HEK293T (cell line): Measurements from ENCODE around the gene BEAN1.

Experiments used
- ARNT ChIP-seq: fragments of 450-650 bp; IDR thresholded peaks from 2 replicates; pipeline ENCODE4 v1.6.1; 2017; ENCODE audit warnings: mild to moderate bottlenecking
- BHLHE40 ChIP-seq: fragments of 450-650 bp; IDR thresholded peaks from 2 replicates; pipeline ENCODE4 v1.6.1; 2016; ENCODE audit warnings: mild to moderate bottlenecking, moderate library complexity, borderline replicate concordance
- CTBP1 ChIP-seq: fragments of 450-650 bp; IDR thresholded peaks from 2 replicates; pipeline ENCODE4 v1.6.1; 2016; ENCODE audit warnings: borderline replicate concordance
- ELF4 ChIP-seq: fragments of 450-650 bp; IDR thresholded peaks from 2 replicates; pipeline ENCODE4 v1.6.1; 2017; ENCODE audit warnings: antibody characterized with exemption
- FOXA1 ChIP-seq: fragments of 450-650 bp; IDR thresholded peaks from 2 replicates; pipeline ENCODE4 v1.6.1; 2016; ENCODE audit warnings: mild to moderate bottlenecking
- FOXK2 ChIP-seq: fragments of 450-650 bp; IDR thresholded peaks from 2 replicates; pipeline ENCODE4 v1.6.1; 2016; ENCODE audit warnings: mild to moderate bottlenecking
- FOXM1 ChIP-seq: fragments of 450-650 bp; IDR thresholded peaks from 2 replicates; pipeline ENCODE4 v1.6.1; 2017; ENCODE audit warnings: mild to moderate bottlenecking, borderline replicate concordance
- HDGF ChIP-seq: fragments of 450-650 bp; IDR thresholded peaks from 2 replicates; pipeline ENCODE4 v1.6.1; 2017; ENCODE audit warnings: antibody characterized with exemption, borderline replicate concordance
- NFRKB ChIP-seq: fragments of 450-650 bp; IDR thresholded peaks from 2 replicates; pipeline ENCODE4 v1.6.1; 2016; ENCODE audit warnings: mild to moderate bottlenecking, moderate library complexity
- SP1 ChIP-seq: fragments of 450-650 bp; IDR thresholded peaks from 2 replicates; pipeline ENCODE4 v1.6.1; 2017
- SUZ12 ChIP-seq: fragments of 450-650 bp; IDR thresholded peaks from 2 replicates; pipeline ENCODE4 v1.6.1; 2016; ENCODE audit warnings: mild to moderate bottlenecking
- ZNF384 ChIP-seq: fragments of 450-650 bp; IDR thresholded peaks from 2 replicates; pipeline ENCODE4 v1.6.1; 2016
- TF ChIP-seq, protein P1 (sequence below): fragments of 450-650 bp; IDR thresholded peaks from 2 replicates; pipeline ENCODE4 v1.6.1; 2016

DNA sequence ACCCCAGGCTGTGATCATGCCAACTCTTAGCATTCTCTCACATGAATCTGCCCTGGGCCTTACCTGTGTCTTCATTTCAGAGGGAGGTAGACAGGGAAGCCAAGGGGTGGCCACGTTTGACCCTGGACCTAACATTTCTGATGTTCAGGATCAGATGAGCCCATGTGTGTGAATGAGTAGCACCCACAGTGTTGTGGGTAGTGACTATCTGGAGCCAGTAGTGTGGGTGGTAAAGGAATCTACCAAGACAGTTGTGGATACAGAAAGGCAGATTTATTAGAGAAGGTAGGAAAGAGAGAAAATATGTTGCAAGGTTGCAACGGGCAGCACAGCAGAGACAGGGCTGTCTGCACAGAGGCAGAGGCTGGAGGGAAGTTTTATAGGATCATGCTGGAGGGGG, 62.3 kb downstream of the BEAN1 start:
- TF ChIP-seq ELF4 (no peak), BHLHE40 (no peak), ZNF384 (no peak), SP1 (no peak), FOXK2 (no peak), FOXA1 (no peak), HDGF (no peak), SUZ12 (no peak), CTBP1 (no peak), FOXM1 (no peak), ARNT (no peak), NFRKB (no peak)
- TF ChIP-seq, protein P1, sequence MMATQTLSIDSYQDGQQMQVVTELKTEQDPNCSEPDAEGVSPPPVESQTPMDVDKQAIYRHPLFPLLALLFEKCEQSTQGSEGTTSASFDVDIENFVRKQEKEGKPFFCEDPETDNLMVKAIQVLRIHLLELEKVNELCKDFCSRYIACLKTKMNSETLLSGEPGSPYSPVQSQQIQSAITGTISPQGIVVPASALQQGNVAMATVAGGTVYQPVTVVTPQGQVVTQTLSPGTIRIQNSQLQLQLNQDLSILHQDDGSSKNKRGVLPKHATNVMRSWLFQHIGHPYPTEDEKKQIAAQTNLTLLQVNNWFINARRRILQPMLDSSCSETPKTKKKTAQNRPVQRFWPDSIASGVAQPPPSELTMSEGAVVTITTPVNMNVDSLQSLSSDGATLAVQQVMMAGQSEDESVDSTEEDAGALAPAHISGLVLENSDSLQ: no peak
